CMK (cell line): ENCODE results near the gene CLASP1.
"Not testable (repeated sequence)": the region's sequence is repeated elsewhere in the genome, so short reads cannot be mapped to it uniquely, and the experiment has no call there.

Experiments used
- DNase-seq: peaks from one replicate; pipeline ENCODE4 v3.0.0-alpha.2; 2010; ENCODE audit warnings: low read depth

CLASP1 gene

DNA sequence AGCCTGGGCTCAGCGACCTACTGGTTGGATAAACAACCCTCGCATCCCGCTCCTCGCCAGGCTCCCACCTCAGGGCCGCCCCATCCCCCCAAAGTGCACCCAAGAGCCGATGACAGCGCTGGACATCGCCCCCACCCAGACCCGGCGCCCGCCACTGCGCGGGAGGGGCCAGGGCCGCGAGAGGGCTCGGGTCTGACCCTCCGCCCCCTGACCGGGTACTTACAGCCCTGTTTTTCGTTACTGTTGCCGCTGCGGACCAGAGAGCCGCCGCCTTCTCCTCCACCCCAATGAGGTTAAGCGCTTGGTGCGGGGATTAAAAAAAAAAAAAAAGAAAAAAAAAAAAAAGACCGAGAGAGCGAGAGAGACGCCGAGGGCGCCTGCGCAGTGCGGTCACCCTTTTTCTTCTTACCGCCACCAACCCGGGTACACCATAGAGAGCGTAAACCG lies at the start of gene CLASP1:
Gene CLASP1 (minus strand): TSS at position 314 of the 447 bp plus-strand sequence. CDS start 43,567 bp downstream, outside the sequence.
- no peak for DNase-seq

- DNase-seq: no peak
These were observed 49.2 kb upstream of the CLASP1 start for GRCh38 chr2:121698318-121698930.

GRCh38 chr2:121697108-121697631 lies 47.9 kb upstream of the CLASP1 start:
- DNase-seq: no peak

DNA sequence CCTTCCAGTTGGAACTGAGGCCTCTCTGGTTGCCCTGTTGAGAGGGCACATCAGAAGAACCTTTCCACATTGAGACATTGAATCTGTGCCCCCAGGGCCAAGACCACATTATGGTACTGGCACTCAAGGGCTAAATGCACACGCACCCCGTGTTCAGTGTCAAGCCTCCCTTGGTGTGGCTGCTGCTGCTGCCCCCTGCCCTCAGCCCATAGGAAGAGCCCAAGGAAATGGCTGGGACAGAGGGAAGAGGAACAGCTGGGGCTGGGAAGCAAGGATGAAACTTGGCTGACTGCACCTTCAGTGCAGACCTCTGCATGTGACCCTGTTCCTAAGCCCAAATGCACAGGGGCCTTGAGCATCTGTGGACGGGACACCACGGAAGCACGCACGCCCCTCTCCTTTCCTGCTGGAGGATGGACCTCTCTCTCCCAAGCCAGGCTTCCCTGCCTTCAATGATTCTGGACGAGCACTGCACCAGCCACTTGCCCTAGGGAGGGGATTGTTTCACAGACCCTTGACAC lies 47.2 kb upstream of the CLASP1 start:
- DNase-seq: no peak

DNA sequence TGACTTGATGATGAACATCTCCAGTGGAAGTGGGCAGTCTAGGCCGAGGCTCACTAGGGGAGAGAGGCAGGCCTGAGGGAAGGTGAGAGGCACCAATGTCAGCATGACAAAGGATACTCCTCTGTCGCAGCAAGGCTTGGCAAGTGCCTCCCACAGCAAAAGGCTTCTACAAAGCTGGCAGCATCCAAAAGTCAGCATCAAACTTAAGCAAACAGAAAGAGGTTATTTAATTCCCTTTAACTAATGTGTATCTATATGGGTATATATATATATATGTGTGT lies 45.8 kb upstream of the CLASP1 start:
- DNase-seq: no peak

DNA sequence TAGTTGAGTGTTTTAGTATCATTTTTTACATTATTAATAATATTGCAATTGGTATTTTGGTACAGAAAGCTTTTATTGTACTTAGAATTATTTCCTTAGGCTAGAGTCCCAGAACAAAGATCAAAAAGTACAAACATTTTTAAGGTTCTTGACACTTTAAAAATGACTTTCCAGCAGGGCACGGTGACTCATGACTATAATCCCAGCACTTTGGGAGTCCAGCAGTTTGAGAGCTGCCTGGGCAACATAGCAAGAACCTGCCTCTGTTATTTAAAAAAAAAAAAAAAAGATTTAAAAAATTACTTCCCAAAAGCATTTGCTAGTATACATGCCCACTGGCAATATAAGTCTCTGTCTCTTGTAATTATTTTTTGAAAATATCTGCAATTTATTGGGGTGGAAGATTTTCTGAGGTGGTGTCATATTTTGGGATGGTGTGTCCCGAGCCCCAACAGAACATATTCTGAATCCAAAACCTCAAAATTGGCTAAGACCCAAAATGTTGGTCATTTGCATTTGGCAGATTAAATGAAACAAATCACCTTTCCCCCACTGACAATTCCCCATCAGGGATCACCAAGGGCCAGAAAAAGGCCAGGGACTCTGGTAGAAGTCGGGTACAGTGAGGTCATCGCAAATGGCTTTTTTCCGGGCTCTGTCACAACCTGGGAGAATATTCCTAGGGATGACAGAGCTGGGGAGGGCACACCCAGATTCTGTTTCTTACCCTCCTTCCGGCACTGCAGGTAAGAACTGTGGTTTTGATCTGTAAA lies 45.3 kb upstream of the CLASP1 start:
- no peak for DNase-seq

DNA sequence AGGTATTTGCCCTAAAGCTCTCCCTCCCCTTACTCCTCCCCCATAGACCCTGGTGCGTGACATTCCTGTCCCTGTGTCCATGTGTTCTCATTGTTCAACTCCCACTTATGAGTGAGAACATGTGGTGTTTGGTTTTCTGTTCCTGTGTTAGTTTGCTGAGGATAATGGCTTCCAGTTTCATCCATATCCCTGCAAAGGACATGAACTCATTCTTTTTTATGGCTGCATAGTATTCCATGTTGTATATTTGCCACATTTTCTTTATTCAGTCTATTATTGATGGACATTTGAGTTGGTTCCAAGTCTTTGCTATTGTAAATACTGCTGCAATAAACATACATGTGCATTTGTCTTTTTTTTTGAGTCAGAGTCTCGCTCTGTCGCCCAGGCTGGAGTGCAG lies 41.3 kb upstream of the CLASP1 start:
- DNase-seq: not testable (repeated sequence)

- no peak for DNase-seq
These were observed 40.8 kb upstream of the CLASP1 start for GRCh38 chr2:121690095-121690494.

DNA sequence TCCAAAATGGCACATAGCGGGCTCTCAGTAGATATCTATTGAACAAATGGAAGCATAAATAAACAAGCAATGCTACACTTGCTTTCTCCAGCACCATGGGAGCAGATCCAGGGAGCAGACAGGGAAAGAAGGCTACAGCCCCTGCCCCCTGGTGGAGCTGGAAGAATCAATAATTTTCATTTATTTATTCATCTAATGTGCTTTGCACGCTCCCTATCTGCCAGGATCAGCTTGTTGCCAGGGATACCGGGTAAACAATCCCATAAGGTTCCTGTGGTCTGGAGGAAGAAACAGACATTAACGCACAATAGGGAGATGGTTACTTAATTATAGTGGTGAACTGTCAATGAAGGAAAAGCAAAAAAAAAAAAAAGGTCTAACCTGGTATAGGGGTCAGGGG lies 40.1 kb upstream of the CLASP1 start:
- no peak for DNase-seq

DNA sequence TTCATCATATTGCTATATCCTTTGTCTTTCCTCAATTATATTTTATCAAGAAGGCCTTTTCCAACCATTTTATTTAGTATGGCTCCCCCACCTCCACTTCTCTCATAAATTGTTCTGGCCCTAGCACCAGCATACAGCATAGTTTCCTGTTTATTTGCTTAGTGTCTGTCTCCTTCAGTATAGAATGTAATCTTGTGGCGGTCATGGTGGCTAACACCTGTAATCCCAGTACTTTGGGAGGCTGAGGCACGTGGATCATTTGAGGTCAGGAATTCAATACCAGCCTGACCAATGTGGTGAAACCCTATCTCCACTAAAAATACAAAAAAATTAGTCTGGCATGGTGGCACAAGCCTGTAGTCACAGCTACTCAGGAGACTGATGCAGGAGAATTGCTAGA lies 39.6 kb upstream of the CLASP1 start:
- no peak for DNase-seq

DNA sequence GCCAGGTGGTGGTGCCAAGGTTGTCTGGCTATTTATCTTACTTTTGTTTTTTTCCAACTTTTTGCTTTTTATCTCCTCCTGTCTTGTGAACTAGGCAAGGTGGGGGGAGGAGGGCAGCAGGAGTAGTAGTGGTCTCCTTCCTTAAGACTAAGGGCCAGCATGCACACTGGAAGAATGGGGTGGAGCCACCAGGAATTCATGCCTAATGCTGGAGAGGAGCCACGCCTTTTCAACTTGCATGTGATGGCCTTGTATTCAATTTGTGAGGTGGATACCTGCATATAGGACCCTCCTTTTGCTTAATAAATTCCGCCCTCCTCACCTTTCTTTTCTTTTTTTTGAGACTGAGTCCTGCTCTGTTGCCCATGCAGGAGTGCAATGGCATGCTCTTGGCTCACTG lies 37.6 kb upstream of the CLASP1 start:
- no peak for DNase-seq

DNA sequence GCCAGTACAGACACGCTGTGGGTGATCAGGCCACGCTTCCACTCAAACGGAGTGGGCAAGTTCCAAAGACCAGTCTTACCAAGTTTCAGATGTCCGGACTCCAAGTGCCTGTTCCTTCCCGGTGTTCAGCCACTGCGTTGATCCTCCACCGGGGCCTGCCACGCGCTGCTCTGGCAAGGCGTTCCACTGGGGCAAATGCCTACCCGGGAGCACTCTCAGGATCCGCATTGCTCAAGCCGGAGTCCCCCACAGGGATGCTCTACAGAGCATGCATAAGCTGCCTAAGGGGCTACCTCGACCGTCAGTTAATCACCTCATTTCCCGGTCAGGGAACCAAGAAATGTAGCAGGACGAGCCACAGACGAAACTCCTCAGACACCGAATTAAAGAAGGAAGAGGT lies 37.0 kb upstream of the CLASP1 start:
- DNase-seq: no peak

DNA sequence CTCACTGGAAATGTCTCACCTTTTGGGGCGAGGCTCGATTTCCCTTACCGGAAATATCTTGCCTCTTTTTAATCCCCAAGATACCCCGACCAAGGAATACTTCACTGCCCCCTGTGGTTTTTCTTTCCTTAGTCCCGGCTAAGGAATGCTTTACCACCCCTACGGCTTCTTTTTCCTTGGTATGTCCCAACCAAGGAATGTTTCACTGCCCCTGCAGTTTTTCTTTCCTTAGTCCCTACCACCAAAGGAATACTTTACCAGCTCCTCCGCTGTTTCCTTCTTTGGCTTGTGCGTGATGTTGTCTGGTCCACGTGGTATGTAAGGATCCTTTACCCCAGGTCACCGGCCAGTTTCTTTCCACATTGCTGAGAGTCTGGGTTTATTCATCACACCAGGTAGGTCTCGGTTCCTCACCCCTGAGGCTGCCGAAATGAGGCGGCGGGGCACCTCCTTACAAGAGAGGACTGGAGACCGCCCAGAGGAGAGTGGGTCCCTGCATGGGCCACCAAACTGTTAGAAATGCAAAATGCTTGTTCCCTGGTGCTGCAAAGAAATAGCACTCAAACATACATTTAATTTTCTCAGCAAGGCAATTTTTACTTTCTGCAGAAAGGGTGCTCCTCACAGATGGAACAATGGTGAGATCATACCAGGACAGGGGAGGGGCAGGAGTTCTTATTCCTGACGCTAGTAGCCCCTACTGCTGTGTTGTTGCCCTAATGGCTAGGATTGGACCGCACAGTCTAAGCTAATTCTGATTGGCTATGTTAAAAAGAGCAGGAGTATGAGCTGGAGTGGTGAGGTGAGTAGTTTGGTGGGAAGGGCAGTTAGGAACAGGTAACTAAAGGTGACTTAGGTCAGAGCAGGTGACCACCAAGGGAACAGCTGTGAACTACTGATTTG lies 33.4 kb upstream of the CLASP1 start:
- DNase-seq: no peak

DNA sequence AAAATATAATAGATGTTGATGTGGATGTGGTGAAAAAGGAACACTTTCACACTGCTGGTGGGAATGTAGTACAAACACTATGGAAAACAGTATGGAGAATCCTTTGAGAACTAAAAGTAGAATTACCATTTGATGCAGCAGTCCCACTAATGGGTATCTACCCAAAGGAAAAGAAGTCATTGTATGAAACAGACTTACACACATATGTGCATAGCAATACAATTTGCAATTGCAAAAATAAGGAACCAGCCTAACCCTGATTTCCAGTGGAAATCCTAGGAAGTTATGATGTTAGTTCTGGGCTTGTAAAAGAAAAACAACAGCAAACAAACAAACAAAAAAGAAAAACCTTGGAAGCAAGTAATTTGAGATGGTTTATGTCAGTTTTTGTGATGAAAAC lies 28.6 kb upstream of the CLASP1 start:
- no peak for DNase-seq

- DNase-seq: not testable (repeated sequence)
These were observed 22.4 kb upstream of the CLASP1 start for GRCh38 chr2:121671621-121672020.

- no peak for DNase-seq
These were observed 20.9 kb upstream of the CLASP1 start for GRCh38 chr2:121670181-121670580.

DNA sequence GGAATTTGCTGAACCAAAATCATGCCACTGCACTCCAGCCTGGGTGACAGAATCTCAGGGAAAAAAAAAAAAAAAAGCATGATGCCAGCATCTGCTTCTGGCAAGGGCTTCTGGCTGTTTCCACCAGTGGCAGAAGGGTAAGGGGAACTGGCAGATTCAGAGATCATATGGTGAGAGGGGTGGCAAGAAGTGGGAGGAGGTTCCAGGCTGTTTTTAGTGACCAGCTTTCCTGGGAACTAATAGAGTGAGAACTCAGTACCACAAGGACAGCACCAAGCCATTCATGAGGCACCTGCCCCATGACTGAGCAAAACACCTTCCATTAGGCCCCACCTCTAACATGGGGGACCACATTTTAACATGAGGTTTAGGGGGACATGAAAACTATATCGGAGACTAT lies 18.4 kb upstream of the CLASP1 start:
- DNase-seq: no peak

DNA sequence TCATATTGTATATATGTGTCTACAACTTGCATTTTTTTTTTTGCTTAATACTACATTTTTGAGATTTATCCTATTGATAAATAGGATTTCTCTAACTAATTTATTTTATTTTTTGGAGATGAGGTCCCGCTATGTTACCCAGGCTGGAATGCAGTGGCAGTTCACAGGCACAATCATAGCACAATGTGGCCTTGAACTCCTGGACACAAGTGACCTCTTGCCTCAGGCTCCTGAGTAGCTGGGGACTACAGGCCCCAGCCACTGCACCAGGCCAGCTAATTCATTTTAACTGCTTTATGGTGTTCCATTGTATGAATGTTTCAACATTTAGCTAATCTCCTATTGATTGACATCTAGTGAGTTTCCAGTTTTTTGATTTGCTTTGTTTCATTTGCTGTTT lies 16.8 kb upstream of the CLASP1 start:
- no peak for DNase-seq

DNA sequence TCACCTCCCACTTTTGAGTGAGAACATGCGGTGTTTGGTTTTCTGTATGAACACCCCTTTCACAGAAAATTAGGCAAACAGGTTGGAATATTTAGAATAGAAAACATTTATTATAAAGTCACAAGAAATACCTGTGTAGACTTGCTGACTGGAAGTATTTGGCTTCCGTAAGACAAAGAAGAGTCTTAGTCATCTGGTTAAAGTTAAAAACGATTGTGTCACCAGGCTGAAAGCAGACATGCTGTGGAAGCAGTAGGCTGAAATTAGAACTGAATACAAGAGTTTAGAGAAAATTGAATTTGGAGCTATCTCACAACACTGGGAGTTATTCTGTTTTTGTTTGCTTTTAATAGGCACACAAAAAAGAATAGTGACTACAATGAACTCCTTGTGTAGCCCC lies 16.2 kb upstream of the CLASP1 start:
- no peak for DNase-seq

DNA sequence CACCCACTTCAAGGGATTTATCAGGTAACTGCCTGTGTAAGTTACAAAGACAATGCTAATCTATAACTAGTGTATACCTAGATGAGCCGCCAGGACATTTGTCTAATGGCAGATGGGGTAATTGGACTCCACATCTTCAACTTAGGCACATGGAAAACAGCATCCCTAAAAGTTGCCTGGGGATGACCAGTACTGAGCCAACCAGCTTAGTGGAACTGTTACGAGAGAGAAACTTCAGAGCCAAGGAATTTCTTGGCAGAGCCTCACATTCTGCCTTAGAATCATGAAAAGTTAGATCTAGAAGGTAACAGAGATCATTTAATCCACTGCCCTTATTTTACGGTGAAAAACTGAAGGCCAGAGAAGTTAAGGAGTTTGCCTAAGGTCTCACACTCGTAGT lies 15.5 kb upstream of the CLASP1 start:
- no peak for DNase-seq

- no peak for DNase-seq
These were observed 14.8 kb upstream of the CLASP1 start for GRCh38 chr2:121664086-121664485.

DNA sequence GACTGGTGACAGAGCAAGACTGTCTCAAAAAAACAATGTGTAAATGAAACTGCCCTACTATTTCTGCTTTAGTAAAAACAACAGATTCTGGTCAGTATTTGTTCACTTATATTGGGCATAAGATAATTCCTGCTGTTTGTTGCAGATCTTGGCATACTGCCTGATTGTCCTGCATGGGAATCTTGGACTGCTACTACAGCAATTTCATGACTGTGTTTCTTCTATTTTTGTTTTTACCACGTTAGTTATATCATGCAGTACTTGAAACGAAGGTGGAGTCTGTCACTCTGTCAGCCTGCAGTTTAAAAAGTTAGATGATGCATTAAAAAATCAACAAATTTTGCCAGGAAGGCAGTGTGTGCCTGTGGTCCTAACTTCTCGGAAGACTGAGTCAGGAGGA lies 14.2 kb upstream of the CLASP1 start:
- no peak for DNase-seq

GRCh38 chr2:121662656-121663055 lies 13.4 kb upstream of the CLASP1 start:
- DNase-seq: no peak
